ENCODE measurements around the gene TPSG1. TPM values are rescaled to one million over a fixed set of nuclear protein-coding genes. Genes with fewer than 3 reads are reported as not detected.
"Not testable (repeated sequence)": the region's sequence is repeated elsewhere in the genome, so short reads cannot be mapped to it uniquely, and the experiment has no call there.

TPSG1 gene
- total RNA-seq, 1 donor from 2014 or later, result not detected

DNA sequence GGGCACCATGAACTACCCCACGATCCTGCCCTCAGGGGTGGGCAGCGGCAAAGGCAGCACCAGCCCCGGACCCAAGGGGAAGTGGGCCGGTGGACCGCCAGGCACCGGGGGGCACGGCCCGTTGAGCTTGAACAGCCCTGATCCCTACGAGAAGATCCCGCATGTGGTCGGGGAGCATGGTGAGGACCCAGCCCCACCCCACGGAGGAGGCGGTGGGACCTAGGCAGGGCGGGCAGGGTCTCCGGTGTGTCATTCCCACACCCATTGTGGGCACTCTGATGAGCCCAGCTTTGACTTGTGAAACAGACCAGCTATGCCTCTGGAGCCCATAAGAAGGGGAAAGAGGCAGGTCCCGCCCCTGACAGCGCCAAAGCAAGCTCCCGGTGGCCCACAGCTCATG, 22.8 kb downstream of the TPSG1 start:
- H3K4me3 ChIP-seq (ENCODE audit: low read depth, low read length), result no peak overlapping the region
- TF ChIP-seq, protein P1, sequence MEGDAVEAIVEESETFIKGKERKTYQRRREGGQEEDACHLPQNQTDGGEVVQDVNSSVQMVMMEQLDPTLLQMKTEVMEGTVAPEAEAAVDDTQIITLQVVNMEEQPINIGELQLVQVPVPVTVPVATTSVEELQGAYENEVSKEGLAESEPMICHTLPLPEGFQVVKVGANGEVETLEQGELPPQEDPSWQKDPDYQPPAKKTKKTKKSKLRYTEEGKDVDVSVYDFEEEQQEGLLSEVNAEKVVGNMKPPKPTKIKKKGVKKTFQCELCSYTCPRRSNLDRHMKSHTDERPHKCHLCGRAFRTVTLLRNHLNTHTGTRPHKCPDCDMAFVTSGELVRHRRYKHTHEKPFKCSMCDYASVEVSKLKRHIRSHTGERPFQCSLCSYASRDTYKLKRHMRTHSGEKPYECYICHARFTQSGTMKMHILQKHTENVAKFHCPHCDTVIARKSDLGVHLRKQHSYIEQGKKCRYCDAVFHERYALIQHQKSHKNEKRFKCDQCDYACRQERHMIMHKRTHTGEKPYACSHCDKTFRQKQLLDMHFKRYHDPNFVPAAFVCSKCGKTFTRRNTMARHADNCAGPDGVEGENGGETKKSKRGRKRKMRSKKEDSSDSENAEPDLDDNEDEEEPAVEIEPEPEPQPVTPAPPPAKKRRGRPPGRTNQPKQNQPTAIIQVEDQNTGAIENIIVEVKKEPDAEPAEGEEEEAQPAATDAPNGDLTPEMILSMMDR (IDR thresholded peaks at IDR 0.05; ENCODE audit: insufficient read depth, low read length, poor library complexity, severe bottlenecking), result no peak
- H3K27me3 ChIP-seq (ENCODE audit: control insufficient read depth, insufficient read depth, low read length), result peaks cover 2% of the 10 kb centered on the region
- H3K36me3 ChIP-seq (ENCODE audit: control insufficient read depth, insufficient read depth, low read length), result no peaks in the 10 kb centered on the region
- DNase-seq (ENCODE audit: low read depth), result no peak

DNA sequence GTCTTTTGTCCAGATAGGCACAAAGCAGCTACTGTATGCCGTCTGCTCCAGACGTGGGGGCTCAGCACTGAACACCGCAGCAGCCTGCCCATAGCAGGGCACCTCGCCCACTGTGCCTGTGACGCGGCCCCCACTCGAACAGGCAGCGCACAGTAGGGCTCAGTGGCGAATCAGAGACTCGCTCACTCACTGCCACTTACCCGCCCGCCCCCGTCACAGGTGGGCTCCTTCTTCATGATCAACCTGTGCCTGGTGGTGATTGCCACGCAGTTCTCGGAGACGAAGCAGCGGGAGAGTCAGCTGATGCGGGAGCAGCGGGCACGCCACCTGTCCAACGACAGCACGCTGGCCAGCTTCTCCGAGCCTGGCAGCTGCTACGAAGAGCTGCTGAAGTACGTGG, 23.6 kb downstream of the TPSG1 start:
- H3K4me3 ChIP-seq (ENCODE audit: low read depth, low read length), result no peak overlapping the region
- TF ChIP-seq, protein P1 (IDR thresholded peaks at IDR 0.05; ENCODE audit: insufficient read depth, low read length, poor library complexity, severe bottlenecking), result no peak
- no peak for DNase-seq (ENCODE audit: low read depth)
- H3K27me3 ChIP-seq (ENCODE audit: control insufficient read depth, insufficient read depth, low read length), result peaks cover 2% of the 10 kb centered on the region
- H3K36me3 ChIP-seq (ENCODE audit: control insufficient read depth, insufficient read depth, low read length), result no peaks in the 10 kb centered on the region

- no peak overlapping the region for H3K4me3 ChIP-seq (ENCODE audit: low read depth, low read length)
- peaks cover under 1% of the 10 kb centered on the region for H3K27me3 ChIP-seq (ENCODE audit: control insufficient read depth, insufficient read depth, low read length)
- TF ChIP-seq, protein P1 (IDR thresholded peaks at IDR 0.05; ENCODE audit: insufficient read depth, low read length, poor library complexity, severe bottlenecking), result no peak
- DNase-seq (ENCODE audit: low read depth), result no peak
- no peaks in the 10 kb centered on the region for H3K36me3 ChIP-seq (ENCODE audit: control insufficient read depth, insufficient read depth, low read length)
Measured at GRCh38 chr16:1200014-1200627, 24.9 kb downstream of the TPSG1 start.

DNA sequence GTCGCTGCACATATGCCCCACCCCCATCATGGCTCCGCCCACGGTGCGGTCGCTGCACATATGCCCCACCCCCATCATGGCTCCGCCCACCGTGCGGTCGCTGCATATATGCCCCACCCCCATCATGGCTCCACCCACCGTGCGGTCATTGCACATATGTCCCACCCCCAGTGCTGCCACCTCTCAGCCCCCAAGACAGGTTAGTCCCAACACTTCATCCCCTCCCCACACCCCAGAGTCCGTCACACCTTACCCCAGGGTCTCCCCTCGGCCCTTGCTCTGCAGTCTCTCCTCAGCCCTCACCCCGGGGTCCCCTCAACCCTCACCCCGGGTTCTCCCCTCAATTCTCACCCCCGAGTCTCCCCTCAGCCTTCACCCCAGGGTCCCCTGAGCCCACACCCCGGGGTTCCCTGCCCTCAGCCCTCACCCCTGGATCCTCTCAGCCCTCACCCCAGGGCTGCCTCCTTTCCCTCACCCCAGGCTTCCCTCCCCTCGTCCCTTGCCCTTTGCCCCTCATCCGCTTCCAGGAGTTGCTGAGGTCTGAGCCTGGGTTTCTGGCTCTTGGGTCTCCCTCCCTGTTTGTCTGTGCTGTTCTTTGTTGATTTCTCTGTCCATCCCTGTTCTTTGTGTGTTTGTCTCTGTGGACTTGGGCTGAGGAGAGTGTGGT, 25.6 kb downstream of the TPSG1 start:
- Histone ChIP-seq H3K27me3 (ENCODE audit: control insufficient read depth, insufficient read depth, low read length) (no peaks in the 10 kb centered on the region), H3K4me3 (ENCODE audit: low read depth, low read length) (no peak overlapping the region), H3K36me3 (ENCODE audit: control insufficient read depth, insufficient read depth, low read length) (no peaks in the 10 kb centered on the region)
- DNase-seq (ENCODE audit: low read depth), result no peak
- TF ChIP-seq, protein P1 (IDR thresholded peaks at IDR 0.05; ENCODE audit: insufficient read depth, low read length, poor library complexity, severe bottlenecking), result no peak

DNA sequence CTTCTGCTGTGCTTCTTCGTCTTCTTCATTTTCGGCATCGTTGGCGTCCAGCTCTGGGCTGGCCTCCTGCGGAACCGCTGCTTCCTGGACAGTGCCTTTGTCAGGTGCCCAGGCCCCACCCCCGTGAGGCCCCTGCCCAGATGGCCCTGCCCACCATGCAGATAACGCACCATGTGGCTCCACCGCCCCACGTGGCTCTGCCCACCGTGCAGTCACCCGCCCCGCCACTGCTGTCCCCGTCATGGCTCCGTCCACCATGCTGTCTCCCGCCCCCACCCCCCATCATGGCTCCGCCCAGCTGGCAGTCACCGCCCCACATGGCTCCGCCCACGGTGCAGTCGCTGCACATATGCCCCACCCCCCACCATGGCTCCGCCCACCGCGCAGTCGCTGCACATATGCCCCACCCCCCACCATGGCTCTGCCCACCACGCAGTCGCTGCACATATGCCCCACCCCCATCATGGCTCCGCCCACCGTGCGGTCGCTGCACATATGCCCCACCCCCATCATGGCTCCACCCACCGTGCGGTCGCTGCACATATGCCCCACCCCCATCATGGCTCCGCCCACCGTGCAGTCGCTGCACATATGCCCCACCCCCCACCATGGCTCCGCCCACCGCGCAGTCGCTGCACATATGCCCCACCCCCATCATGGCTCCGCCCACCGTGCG, 26.3 kb downstream of the TPSG1 start:
- H3K27me3 ChIP-seq (ENCODE audit: control insufficient read depth, insufficient read depth, low read length); H3K4me3 ChIP-seq (ENCODE audit: low read depth, low read length); DNase-seq (ENCODE audit: low read depth); H3K36me3 ChIP-seq (ENCODE audit: control insufficient read depth, insufficient read depth, low read length): not testable (repeated sequence)

- TF ChIP-seq, protein P1 (IDR thresholded peaks at IDR 0.05; ENCODE audit: insufficient read depth, low read length, poor library complexity, severe bottlenecking), result no peak
- peaks cover 11% of the 10 kb centered on the region for H3K27me3 ChIP-seq (ENCODE audit: control insufficient read depth, insufficient read depth, low read length)
- H3K4me3 ChIP-seq (ENCODE audit: low read depth, low read length), result no peak overlapping the region
- DNase-seq (ENCODE audit: low read depth), result no peak
- H3K36me3 ChIP-seq (ENCODE audit: control insufficient read depth, insufficient read depth, low read length), result no peaks in the 10 kb centered on the region
Measured at GRCh38 chr16:1198194-1198593, 26.9 kb downstream of the TPSG1 start.

Data from kidney epithelial cell (primary cell).